GM18519 (cell line): ENCODE data around the gene PIM1.
"Not testable (repeated sequence)": the region's sequence is repeated elsewhere in the genome, so short reads cannot be mapped to it uniquely, and the experiment has no call there.

Experiments
- ATAC-seq: cut with Tn5 transposase; IDR thresholded peaks from one replicate; pipeline ENCODE4 v1.9.1; 2021; ENCODE audit warnings: mild to moderate bottlenecking, moderate library complexity; ENCODE audit not compliant: unreplicated experiment, low FRiP score

Gene PIM1

GRCh38 chr6:37170273-37171200, 585 bp downstream of the PIM1 start:
- ATAC-seq = peak; percentile 15

GRCh38 chr6:37171201-37171969, 1.4 kb downstream of the PIM1 start:
- ATAC-seq = no peak

GRCh38 chr6:37171970-37172812, 2.2 kb downstream of the PIM1 start:
- ATAC-seq = no peak

GRCh38 chr6:37172912-37173492, 3.0 kb downstream of the PIM1 start:
- no peak for ATAC-seq

- ATAC-seq = no peak
Measured at GRCh38 chr6:37173493-37174195, 3.7 kb downstream of the PIM1 start.

GRCh38 chr6:37174196-37174514, 4.2 kb downstream of the PIM1 start:
- ATAC-seq = no peak

- ATAC-seq = no peak
Measured at GRCh38 chr6:37174515-37175331, 4.8 kb downstream of the PIM1 start.

GRCh38 chr6:37175332-37176267, 5.6 kb downstream of the PIM1 start:
- ATAC-seq = no peak

GRCh38 chr6:37176268-37177076, 6.5 kb downstream of the PIM1 start:
- no peak for ATAC-seq

- no peak for ATAC-seq
Measured at GRCh38 chr6:37177077-37177934, 7.4 kb downstream of the PIM1 start.

GRCh38 chr6:37177935-37178517, 8.1 kb downstream of the PIM1 start:
- ATAC-seq = no peak

GRCh38 chr6:37180075-37180474, 10.1 kb downstream of the PIM1 start:
- ATAC-seq = no peak

GRCh38 chr6:37180610-37181009, 10.7 kb downstream of the PIM1 start:
- ATAC-seq = not testable (repeated sequence)

GRCh38 chr6:37182736-37183590, 13.0 kb downstream of the PIM1 start:
- no peak for ATAC-seq
